ENCODE data around the gene CCDC81.

CCDC81 gene

DNA sequence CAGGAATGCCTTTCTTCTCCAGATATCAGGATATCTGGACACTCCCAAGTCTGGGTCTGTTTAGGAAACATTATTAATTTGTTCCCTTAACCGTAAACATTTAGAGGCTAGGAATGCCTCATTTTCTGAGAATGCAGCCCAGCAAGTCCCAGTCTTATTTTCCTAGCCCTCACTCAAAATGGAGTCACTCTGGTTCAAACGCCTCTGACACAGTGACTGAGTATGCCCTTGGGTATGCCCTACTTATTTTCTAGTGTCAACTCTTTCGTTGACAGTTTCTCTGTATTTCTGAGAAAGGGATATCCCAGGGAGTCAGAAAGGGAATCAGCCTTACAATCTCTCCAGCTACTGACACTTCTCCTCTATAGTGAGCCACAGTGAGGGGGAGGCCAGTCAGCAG is 16.0 kb upstream of the CCDC81 start:
- H3K27me3 ChIP-seq (ENCODE audit: insufficient read depth, poor library complexity, severe bottlenecking), result no peaks in the 10 kb centered on the region
- TF ChIP-seq REST (IDR thresholded peaks at IDR 0.05; ENCODE audit: insufficient replicate concordance, low read depth), result no peak
- no peak for TF ChIP-seq SPI1 (IDR thresholded peaks at IDR 0.05; ENCODE audit: borderline replicate concordance, low read depth)
- no peak for TF ChIP-seq POLR2AphosphoS5 (IDR thresholded peaks at IDR 0.05; ENCODE audit: low read depth)
- TF ChIP-seq, protein P1, sequence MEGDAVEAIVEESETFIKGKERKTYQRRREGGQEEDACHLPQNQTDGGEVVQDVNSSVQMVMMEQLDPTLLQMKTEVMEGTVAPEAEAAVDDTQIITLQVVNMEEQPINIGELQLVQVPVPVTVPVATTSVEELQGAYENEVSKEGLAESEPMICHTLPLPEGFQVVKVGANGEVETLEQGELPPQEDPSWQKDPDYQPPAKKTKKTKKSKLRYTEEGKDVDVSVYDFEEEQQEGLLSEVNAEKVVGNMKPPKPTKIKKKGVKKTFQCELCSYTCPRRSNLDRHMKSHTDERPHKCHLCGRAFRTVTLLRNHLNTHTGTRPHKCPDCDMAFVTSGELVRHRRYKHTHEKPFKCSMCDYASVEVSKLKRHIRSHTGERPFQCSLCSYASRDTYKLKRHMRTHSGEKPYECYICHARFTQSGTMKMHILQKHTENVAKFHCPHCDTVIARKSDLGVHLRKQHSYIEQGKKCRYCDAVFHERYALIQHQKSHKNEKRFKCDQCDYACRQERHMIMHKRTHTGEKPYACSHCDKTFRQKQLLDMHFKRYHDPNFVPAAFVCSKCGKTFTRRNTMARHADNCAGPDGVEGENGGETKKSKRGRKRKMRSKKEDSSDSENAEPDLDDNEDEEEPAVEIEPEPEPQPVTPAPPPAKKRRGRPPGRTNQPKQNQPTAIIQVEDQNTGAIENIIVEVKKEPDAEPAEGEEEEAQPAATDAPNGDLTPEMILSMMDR (IDR thresholded peaks at IDR 0.05; ENCODE audit: insufficient read depth, low read length), result no peak
- TF ChIP-seq GABPA (IDR thresholded peaks at IDR 0.05; ENCODE audit: low read depth), result no peak
- H3K27ac ChIP-seq (replicated peaks), result no peak overlapping the region
- DNase-seq (ENCODE audit: low read depth in 1 of 2, low spot score in 1 of 2), result no peak
- H3K4me3 ChIP-seq (replicated peaks; ENCODE audit: insufficient read depth, low read length), result no peak overlapping the region

DNA sequence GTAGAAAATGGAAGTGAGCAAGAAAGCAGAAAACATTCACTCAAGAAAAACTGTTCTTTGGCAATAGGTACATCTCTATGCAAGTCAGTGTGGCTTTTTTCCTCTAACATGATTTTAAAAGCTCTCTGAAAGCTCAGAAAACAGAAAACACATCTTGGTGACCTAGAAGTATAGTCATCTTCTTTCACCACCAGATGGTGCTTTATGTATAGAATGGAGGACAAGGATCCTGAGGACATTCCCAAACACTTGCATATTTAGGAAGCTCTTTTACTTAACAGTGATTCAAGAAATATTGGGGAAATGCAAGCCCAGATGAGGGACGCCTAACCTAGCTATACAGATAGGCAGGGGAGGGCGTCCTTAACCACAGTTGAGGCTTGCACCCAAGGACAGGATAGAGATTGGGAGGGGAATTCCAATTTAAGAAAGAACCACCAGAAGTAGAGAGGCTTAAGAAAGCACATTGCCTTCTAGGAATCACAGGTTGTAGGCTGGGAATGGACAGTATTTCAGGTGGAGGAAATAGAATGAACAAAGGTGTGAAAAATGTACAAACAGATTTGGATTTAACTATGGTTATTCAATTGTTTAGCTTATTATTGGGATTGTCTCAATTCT is 13.8 kb upstream of the CCDC81 start:
- no peak for DNase-seq (ENCODE audit: low read depth in 1 of 2, low spot score in 1 of 2)

DNA sequence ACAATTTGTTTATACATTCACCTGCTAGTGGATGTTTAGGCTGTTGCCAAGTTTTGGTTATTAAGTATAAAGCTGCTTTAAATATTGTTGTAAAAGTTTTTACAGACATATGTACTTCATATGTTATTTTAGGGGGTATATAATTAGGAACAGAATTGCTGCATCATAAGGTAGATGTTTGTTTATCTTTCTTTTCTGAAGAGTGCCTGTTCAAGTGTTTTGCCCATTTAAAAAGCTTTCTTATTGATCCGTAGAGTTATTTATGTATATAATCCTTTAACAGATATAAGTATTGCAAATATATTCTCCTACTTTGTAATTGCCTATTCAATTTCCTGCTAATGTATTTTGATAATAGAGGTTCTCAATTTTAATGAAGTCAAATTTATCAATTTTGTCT is 11.3 kb upstream of the CCDC81 start:
- H3K4me3 ChIP-seq (replicated peaks; ENCODE audit: insufficient read depth, low read length), result no peak overlapping the region
- H3K27ac ChIP-seq (replicated peaks), result no peak overlapping the region
- no peaks in the 10 kb centered on the region for H3K27me3 ChIP-seq (ENCODE audit: insufficient read depth, poor library complexity, severe bottlenecking)
- no peak for DNase-seq (ENCODE audit: low read depth in 1 of 2, low spot score in 1 of 2)
- no peak for TF ChIP-seq POLR2AphosphoS5 (IDR thresholded peaks at IDR 0.05; ENCODE audit: low read depth)
- TF ChIP-seq GABPA (IDR thresholded peaks at IDR 0.05; ENCODE audit: low read depth), result no peak
- TF ChIP-seq, protein P1 (IDR thresholded peaks at IDR 0.05; ENCODE audit: insufficient read depth, low read length), result no peak
- no peak for TF ChIP-seq REST (IDR thresholded peaks at IDR 0.05; ENCODE audit: insufficient replicate concordance, low read depth)
- TF ChIP-seq SPI1 (IDR thresholded peaks at IDR 0.05; ENCODE audit: borderline replicate concordance, low read depth), result no peak

More for the DNA sequence above, 13.8 kb upstream of the CCDC81 start:
- H3K27me3 ChIP-seq (ENCODE audit: insufficient read depth, poor library complexity, severe bottlenecking), result no peaks in the 10 kb centered on the region
- no peak overlapping the region for H3K27ac ChIP-seq (replicated peaks)
- no peak overlapping the region for H3K4me3 ChIP-seq (replicated peaks; ENCODE audit: insufficient read depth, low read length)
- no peak for TF ChIP-seq SPI1 (IDR thresholded peaks at IDR 0.05; ENCODE audit: borderline replicate concordance, low read depth)

DNA sequence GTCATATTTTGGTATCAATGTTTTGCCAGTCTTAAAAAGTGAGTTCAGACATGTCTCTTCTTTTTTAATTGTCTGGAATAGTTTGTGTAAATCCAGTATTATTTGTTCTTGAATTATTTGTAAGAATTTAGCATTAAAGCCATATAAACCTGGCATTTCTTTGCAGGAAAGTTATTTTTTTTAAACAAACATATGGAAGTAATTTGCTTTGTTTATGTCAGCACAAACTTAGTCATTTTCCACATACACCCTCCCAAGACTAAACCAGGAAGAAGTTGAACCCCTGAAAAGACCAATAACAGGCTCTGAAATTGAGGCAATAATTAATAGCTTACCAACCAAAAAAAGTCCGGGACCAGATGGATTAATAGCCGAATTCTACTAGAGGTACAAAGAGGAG is 9.1 kb upstream of the CCDC81 start:
- H3K4me3 ChIP-seq (replicated peaks; ENCODE audit: insufficient read depth, low read length), result no peak overlapping the region
- no peak for DNase-seq (ENCODE audit: low read depth in 1 of 2, low spot score in 1 of 2)
- no peak overlapping the region for H3K27ac ChIP-seq (replicated peaks)
- no peaks in the 10 kb centered on the region for H3K27me3 ChIP-seq (ENCODE audit: insufficient read depth, poor library complexity, severe bottlenecking)
- no peak for TF ChIP-seq POLR2AphosphoS5 (IDR thresholded peaks at IDR 0.05; ENCODE audit: low read depth)
- TF ChIP-seq GABPA (IDR thresholded peaks at IDR 0.05; ENCODE audit: low read depth), result no peak
- no peak for TF ChIP-seq REST (IDR thresholded peaks at IDR 0.05; ENCODE audit: insufficient replicate concordance, low read depth)
